ENCODE data around the gene RALGDS. TPM values are rescaled to one million over a fixed set of nuclear protein-coding genes. Genes with fewer than 3 reads are reported as not detected.

The RALGDS gene
- total and polyA plus RNA-seq, 2 experiments from 2014 or later: 50.4 to 58.3 TPM

- H3K27ac ChIP-seq: no peak overlapping the region
- no peaks in the 10 kb centered on the region for H3K4me1 ChIP-seq (ENCODE audit: low read depth)
- H3K9me3 ChIP-seq (ENCODE audit: low read depth): no peaks in the 10 kb centered on the region
- no peak overlapping the region for H3K4me3 ChIP-seq
- peaks cover 45% of the 10 kb centered on the region for H3K36me3 ChIP-seq
- TF ChIP-seq, protein P1, sequence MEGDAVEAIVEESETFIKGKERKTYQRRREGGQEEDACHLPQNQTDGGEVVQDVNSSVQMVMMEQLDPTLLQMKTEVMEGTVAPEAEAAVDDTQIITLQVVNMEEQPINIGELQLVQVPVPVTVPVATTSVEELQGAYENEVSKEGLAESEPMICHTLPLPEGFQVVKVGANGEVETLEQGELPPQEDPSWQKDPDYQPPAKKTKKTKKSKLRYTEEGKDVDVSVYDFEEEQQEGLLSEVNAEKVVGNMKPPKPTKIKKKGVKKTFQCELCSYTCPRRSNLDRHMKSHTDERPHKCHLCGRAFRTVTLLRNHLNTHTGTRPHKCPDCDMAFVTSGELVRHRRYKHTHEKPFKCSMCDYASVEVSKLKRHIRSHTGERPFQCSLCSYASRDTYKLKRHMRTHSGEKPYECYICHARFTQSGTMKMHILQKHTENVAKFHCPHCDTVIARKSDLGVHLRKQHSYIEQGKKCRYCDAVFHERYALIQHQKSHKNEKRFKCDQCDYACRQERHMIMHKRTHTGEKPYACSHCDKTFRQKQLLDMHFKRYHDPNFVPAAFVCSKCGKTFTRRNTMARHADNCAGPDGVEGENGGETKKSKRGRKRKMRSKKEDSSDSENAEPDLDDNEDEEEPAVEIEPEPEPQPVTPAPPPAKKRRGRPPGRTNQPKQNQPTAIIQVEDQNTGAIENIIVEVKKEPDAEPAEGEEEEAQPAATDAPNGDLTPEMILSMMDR (IDR thresholded peaks at IDR 0.05; ENCODE audit: low read depth, low read length): peak; percentile 91
- H3K27me3 ChIP-seq: no peaks in the 10 kb centered on the region
- DNase-seq (ENCODE audit: low read depth in 1 of 2, low spot score in 1 of 2): peak; percentile 44 to 70
These were observed 17.7 kb downstream of the RALGDS start for GRCh38 chr9:133103183-133103986.

DNA sequence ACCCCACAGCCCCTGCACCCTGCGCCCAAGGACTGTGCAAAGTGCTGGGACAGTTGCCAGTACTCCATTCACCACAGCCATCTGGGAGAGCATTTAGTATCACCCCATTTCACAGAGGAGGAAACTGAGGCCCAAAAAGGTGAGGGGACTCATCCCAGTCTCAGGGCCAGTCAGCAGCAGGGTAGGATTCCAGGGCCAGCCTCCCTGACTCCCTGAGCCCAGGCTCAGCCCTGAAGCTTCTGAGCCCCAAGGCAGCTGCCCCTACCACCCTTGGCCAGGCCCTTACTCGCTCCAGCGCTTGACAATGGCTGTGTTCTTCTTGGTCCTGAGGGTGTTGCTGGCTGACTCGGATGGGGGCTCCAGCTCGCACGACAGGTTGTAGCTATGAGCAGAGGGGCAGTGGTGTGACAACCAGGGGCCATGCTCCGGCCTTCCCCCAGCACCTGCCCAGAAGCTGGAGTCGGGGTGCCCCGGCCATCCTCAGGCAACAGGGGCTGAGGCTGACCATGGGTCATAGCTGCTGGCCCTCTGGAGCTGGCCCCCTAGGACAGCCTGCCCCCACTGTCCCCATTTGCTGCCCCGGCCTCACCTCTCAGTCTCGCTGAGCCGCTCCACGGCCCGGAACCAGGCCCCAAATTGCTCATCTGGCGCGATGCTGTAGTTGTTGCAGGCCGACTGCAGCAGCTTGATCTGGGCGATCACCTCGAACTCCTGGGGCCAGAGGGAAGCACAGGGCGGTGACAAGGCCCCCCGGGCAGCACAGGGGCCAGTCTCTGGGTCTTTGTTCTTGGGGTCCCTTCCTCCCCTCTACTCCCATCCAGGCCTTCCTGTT, 18.6 kb downstream of the RALGDS start:
- TF ChIP-seq, protein P1 (IDR thresholded peaks at IDR 0.05; ENCODE audit: low read depth, low read length): no peak
- H3K4me1 ChIP-seq (ENCODE audit: low read depth): no peaks in the 10 kb centered on the region
- peaks cover 40% of the 10 kb centered on the region for H3K36me3 ChIP-seq
- H3K27me3 ChIP-seq: no peaks in the 10 kb centered on the region
- H3K27ac ChIP-seq: no peak overlapping the region
- H3K4me3 ChIP-seq: no peak overlapping the region
- H3K9me3 ChIP-seq (ENCODE audit: low read depth): no peaks in the 10 kb centered on the region
- DNase-seq (ENCODE audit: low read depth in 1 of 2, low spot score in 1 of 2): no peak

- Histone ChIP-seq H3K27me3 (no peaks in the 10 kb centered on the region), H3K36me3 (peaks cover 36% of the 10 kb centered on the region), H3K4me1 (ENCODE audit: low read depth) (no peaks in the 10 kb centered on the region), H3K4me3 (no peak overlapping the region), H3K27ac (no peak overlapping the region), H3K9me3 (ENCODE audit: low read depth) (no peaks in the 10 kb centered on the region)
- TF ChIP-seq, protein P1 (IDR thresholded peaks at IDR 0.05; ENCODE audit: low read depth, low read length): no peak
- no peak for DNase-seq (ENCODE audit: low read depth in 1 of 2, low spot score in 1 of 2)
These were observed 19.5 kb downstream of the RALGDS start for GRCh38 chr9:133101356-133102189.

GRCh38 chr9:133100506-133101355, 20.3 kb downstream of the RALGDS start:
- Histone ChIP-seq H3K4me3 (no peak overlapping the region), H3K27ac (no peak overlapping the region), H3K9me3 (ENCODE audit: low read depth) (no peaks in the 10 kb centered on the region), H3K4me1 (ENCODE audit: low read depth) (no peaks in the 10 kb centered on the region), H3K36me3 (peaks cover 32% of the 10 kb centered on the region), H3K27me3 (no peaks in the 10 kb centered on the region)
- TF ChIP-seq, protein P1 (IDR thresholded peaks at IDR 0.05; ENCODE audit: low read depth, low read length): no peak
- DNase-seq (ENCODE audit: low read depth in 1 of 2, low spot score in 1 of 2): no peak

Data from cardiac muscle cell (in vitro differentiated cells and primary cell).